Measurements from ENCODE around the gene NKAIN2. TPM values are rescaled to one million over a fixed set of nuclear protein-coding genes. Genes with fewer than 3 reads are reported as not detected.
"Not testable (repeated sequence)": the region's sequence is repeated elsewhere in the genome, so short reads cannot be mapped to it uniquely, and the experiment has no call there.

NKAIN2 gene
- total RNA-seq, 1 experiment from 2014 or later = not detected

DNA sequence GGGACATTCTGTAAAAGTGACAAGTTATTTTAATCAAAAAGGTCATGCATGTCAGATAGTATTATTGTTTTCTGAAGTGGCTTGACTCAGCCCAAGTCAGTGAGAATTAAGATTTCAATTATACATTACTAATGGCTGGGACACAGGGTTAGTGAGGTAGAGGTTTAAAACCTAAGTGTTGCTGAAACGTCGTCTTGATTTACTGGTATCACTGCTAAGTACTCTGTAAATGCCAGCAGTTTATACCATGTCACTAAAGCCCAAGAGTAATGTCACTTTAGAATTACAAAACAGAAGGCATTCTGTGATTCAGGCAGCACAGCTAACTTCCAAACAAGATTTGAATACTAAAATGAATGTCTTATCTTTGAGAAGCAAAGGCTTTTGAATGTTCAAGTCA lies 176.6 kb downstream of the NKAIN2 start:
- Mint-ChIP-seq H3K4me1 (ENCODE audit: low read depth, unreplicated experiment) (no peaks in the 10 kb centered on the region), H3K4me3 (ENCODE audit: low read depth, unreplicated experiment) (no peak overlapping the region), H3K9me3 (ENCODE audit: low read depth, unreplicated experiment) (no peaks in the 10 kb centered on the region), H3K27me3 (ENCODE audit: unreplicated experiment) (no peaks in the 10 kb centered on the region), H3K27ac (ENCODE audit: unreplicated experiment) (no peak overlapping the region), H3K36me3 (ENCODE audit: insufficient read depth, unreplicated experiment) (no peaks in the 10 kb centered on the region)
- no TSS peak for BruUV-seq (replicated peaks)
- intact Hi-C loops (cut with micrococcal nuclease; ENCODE audit: unreplicated experiment) = no loop called here
- TF ChIP-seq, protein P1, sequence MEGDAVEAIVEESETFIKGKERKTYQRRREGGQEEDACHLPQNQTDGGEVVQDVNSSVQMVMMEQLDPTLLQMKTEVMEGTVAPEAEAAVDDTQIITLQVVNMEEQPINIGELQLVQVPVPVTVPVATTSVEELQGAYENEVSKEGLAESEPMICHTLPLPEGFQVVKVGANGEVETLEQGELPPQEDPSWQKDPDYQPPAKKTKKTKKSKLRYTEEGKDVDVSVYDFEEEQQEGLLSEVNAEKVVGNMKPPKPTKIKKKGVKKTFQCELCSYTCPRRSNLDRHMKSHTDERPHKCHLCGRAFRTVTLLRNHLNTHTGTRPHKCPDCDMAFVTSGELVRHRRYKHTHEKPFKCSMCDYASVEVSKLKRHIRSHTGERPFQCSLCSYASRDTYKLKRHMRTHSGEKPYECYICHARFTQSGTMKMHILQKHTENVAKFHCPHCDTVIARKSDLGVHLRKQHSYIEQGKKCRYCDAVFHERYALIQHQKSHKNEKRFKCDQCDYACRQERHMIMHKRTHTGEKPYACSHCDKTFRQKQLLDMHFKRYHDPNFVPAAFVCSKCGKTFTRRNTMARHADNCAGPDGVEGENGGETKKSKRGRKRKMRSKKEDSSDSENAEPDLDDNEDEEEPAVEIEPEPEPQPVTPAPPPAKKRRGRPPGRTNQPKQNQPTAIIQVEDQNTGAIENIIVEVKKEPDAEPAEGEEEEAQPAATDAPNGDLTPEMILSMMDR (IDR thresholded peaks at IDR 0.05; ENCODE audit: unreplicated experiment) = no peak
- DNase-seq = no peak
- CTCF ChIA-PET = no interaction called here

DNA sequence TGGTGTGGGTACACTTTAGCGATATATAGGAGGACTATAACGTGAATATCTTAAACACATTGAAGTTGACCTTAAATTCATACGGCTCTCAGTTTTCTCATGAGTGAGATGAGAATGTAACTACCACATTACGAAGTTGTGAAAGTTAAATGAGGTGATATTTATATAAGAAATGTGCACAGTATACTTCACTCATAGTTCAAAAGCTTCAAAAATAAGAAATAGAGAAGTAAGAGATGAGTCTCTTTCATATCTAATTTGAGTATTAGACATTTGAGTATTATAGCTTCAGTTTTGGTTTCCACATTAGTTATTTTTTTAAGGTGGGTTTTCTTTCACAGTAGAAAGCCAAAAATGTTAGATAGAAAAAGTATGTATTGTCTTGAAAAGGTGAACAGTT lies 183.3 kb downstream of the NKAIN2 start:
- intact Hi-C loops (cut with micrococcal nuclease; ENCODE audit: unreplicated experiment) = no loop called here
- H3K27me3 Mint-ChIP-seq (ENCODE audit: unreplicated experiment) = no peaks in the 10 kb centered on the region
- CTCF ChIA-PET = no interaction called here
- no peak overlapping the region for H3K4me3 Mint-ChIP-seq (ENCODE audit: low read depth, unreplicated experiment)
- BruUV-seq (replicated peaks) = no TSS peak
- no peak for DNase-seq
- no peaks in the 10 kb centered on the region for H3K36me3 Mint-ChIP-seq (ENCODE audit: insufficient read depth, unreplicated experiment)
- no peak overlapping the region for H3K27ac Mint-ChIP-seq (ENCODE audit: unreplicated experiment)
- TF ChIP-seq, protein P1 (IDR thresholded peaks at IDR 0.05; ENCODE audit: unreplicated experiment) = no peak
- no peaks in the 10 kb centered on the region for H3K4me1 Mint-ChIP-seq (ENCODE audit: low read depth, unreplicated experiment)
- no peaks in the 10 kb centered on the region for H3K9me3 Mint-ChIP-seq (ENCODE audit: low read depth, unreplicated experiment)

DNA sequence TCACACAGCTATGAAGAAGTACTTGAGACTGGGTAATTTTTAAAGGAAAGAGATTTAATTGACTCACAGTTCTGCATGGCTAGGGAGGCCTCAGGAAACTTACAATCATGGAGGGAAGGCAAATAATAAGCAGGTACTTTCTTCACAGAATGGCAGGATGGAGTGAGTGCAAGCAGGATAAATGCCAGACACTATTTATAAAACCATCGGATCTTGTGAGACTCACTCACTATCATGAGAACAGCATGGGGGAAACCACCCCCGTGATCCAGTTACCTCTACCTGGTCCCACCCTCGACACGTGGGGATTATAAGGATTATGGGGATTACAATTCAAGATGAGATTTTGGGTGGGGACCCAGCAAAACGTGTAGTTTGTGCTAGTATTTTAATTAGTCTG lies 186.3 kb downstream of the NKAIN2 start:
- intact Hi-C loops (cut with micrococcal nuclease; ENCODE audit: unreplicated experiment); BruUV-seq (replicated peaks); H3K27ac Mint-ChIP-seq (ENCODE audit: unreplicated experiment); DNase-seq; H3K9me3 Mint-ChIP-seq (ENCODE audit: low read depth, unreplicated experiment); H3K36me3 Mint-ChIP-seq (ENCODE audit: insufficient read depth, unreplicated experiment); H3K27me3 Mint-ChIP-seq (ENCODE audit: unreplicated experiment); H3K4me1 Mint-ChIP-seq (ENCODE audit: low read depth, unreplicated experiment); CTCF ChIA-PET; H3K4me3 Mint-ChIP-seq (ENCODE audit: low read depth, unreplicated experiment): not testable (repeated sequence)

DNA sequence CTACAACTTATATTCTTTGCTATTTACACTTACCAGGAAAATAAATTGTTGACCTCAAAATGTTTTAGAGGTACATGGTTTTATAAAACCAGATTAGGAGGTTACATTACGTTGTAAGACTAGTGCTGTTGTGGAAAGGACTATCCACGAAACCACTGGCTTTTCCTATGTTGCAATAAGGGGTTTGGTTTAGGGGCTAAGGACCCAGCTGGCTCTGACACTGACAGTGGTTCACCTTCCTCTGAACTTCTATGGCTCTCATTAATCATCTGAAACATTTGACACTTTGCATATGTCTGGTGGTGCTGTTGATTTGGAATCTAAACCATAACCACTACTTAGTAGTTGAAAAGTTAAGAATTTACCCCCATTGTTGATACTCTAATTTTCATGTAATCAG lies 186.7 kb downstream of the NKAIN2 start:
- TF ChIP-seq, protein P1 (IDR thresholded peaks at IDR 0.05; ENCODE audit: unreplicated experiment) = no peak
- Mint-ChIP-seq H3K36me3 (ENCODE audit: insufficient read depth, unreplicated experiment) (no peaks in the 10 kb centered on the region), H3K4me3 (ENCODE audit: low read depth, unreplicated experiment) (no peak overlapping the region), H3K9me3 (ENCODE audit: low read depth, unreplicated experiment) (no peaks in the 10 kb centered on the region), H3K4me1 (ENCODE audit: low read depth, unreplicated experiment) (no peaks in the 10 kb centered on the region), H3K27me3 (ENCODE audit: unreplicated experiment) (no peaks in the 10 kb centered on the region), H3K27ac (ENCODE audit: unreplicated experiment) (no peak overlapping the region)
- intact Hi-C loops (cut with micrococcal nuclease; ENCODE audit: unreplicated experiment) = no loop called here
- CTCF ChIA-PET = no interaction called here
- no TSS peak for BruUV-seq (replicated peaks)
- no peak for DNase-seq

DNA sequence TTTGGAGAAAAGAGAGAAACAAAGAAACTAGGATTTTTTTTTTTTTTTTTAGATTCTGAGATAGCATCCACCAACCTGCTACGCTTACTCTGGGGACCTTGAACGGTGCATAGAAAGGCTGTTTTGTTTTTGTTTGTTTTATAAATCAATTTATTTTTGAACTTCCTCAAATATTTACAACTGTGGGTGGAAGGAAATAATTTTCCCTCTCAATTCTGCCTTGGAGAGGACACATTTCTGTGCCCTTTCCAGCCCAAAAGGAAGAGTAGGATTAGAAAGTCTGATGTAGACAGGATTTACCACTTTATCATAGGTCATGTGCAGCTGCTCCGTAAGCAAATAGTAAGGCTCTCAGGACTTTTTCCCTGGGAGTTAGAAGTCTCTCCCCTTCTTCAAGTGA lies 190.5 kb downstream of the NKAIN2 start:
- H3K4me3 Mint-ChIP-seq (ENCODE audit: low read depth, unreplicated experiment) = no peak overlapping the region
- no peaks in the 10 kb centered on the region for H3K4me1 Mint-ChIP-seq (ENCODE audit: low read depth, unreplicated experiment)
- no TSS peak for BruUV-seq (replicated peaks)
- no peak overlapping the region for H3K27ac Mint-ChIP-seq (ENCODE audit: unreplicated experiment)
- H3K36me3 Mint-ChIP-seq (ENCODE audit: insufficient read depth, unreplicated experiment) = no peaks in the 10 kb centered on the region
- H3K27me3 Mint-ChIP-seq (ENCODE audit: unreplicated experiment) = no peaks in the 10 kb centered on the region
- CTCF ChIA-PET = no interaction called here
- no peaks in the 10 kb centered on the region for H3K9me3 Mint-ChIP-seq (ENCODE audit: low read depth, unreplicated experiment)
- DNase-seq = no peak
- intact Hi-C loops (cut with micrococcal nuclease; ENCODE audit: unreplicated experiment) = no loop called here
- TF ChIP-seq, protein P1 (IDR thresholded peaks at IDR 0.05; ENCODE audit: unreplicated experiment) = no peak

All from Calu3 (cell line).